Measurements from ENCODE around the gene EEF2K.

- no peak for TF ChIP-seq CTCF (IDR thresholded peaks at IDR 0.05)
- TF ChIP-seq POLR2A (IDR thresholded peaks at IDR 0.05): no peak
Measured at GRCh38 chr16:22278441-22279230, 72.6 kb downstream of the EEF2K start.

All from body of pancreas (tissue), 4 donors.